Neutrophil (primary cell): ENCODE data around the gene ZDHHC14.

Source experiments
- H3K27ac ChIP-seq: fragments of 200-600 bp; sonication (generic); 2 replicates; pipeline ENCODE4 v1.5.1; 2016; ENCODE audit warnings: mild to moderate bottlenecking, moderate library complexity
- H3K27me3 ChIP-seq: fragments of 200-600 bp; sonication (generic); 2 replicates; pipeline ENCODE4 v1.6.0; 2016; ENCODE audit warnings: mild to moderate bottlenecking
- H3K36me3 ChIP-seq: fragments of 200-600 bp; sonication (generic); 2 replicates; pipeline ENCODE4 v1.5.1; 2017
- H3K4me1 ChIP-seq, 2 experiments: fragments of 200-600 bp in 1 of 2; sonication (generic) in 1 of 2; 1 replicate in 1 of 2; 2 replicates in 1 of 2; pipeline versions ENCODE4 v1.5.1 to v1.6.1; 2013 to 2016; ENCODE audit warnings: low read depth in 1 of 2, low read length in 1 of 2, mild to moderate bottlenecking in 1 of 2, moderate library complexity in 1 of 2; ENCODE audit not compliant: control insufficient read depth in 1 of 2, insufficient read depth in 1 of 2
- H3K4me3 ChIP-seq, 2 experiments: fragments of 200-600 bp in 1 of 2; sonication (generic) in 1 of 2; 1 replicate in 1 of 2; 2 replicates in 1 of 2; pipeline ENCODE4 v1.5.1; 2013 to 2016; ENCODE audit warnings: low read depth in 1 of 2, low read length in 1 of 2, mild to moderate bottlenecking in 1 of 2, moderate library complexity in 1 of 2
- H3K9me3 ChIP-seq: fragments of 200-600 bp; sonication (generic); 2 replicates; pipeline ENCODE4 v1.5.1; 2016
- TF ChIP-seq, protein P1 (sequence below): fragments of 200-600 bp; sonication (generic); IDR thresholded peaks from 2 replicates; pipeline ENCODE4 v1.5.1; 2016; ENCODE audit warnings: antibody characterized with exemption

ZDHHC14 gene

DNA sequence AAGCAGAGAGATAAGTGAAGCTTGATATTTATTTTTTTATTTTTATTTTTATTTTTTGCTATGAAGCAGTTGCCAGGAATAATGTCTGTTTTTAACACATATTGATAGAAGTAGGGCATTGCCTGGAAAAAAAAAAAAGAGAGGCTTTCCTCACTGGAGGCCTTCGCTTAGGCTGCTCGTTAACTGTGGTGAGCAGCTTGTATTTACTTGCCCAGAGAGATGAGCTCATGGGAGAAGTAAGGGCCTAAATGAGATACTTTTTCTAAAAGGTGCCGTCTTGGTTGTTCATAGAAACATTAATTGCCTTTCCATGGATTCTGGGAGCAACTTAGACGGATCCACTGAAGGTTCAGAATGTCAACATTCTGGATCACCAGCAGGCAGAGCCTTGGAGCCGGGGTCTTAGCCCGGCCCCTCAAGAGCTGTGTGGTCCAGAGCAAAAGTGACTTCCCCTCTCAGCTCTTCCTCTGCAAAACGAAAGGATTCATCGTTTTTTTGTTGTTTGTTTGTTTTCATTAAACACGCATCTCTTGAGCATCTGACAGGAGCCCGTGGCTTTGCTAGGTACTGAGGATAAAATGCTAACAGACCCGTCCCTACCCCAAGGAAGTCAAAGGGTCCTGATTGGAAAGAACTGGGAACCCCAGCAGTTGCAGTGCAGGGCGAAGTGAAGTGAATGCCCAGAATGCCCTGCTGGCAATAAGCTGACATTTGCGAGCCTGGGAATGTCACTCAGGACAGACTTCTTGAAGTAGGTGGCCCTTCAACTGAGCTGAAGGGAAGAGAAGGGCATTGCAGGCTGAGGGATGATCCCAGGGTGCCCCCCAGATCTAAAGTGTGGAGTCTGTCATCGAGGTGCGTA lies 138.5 kb downstream of the ZDHHC14 start:
- Histone ChIP-seq H3K36me3 (no peaks in the 10 kb centered on the region), H3K4me1 (peaks cover 12 to 14% of the 10 kb centered on the region in 2 experiments), H3K27ac (no peak overlapping the region), H3K27me3 (no peaks in the 10 kb centered on the region), H3K4me3 (no peak overlapping the region), H3K9me3 (no peaks in the 10 kb centered on the region)
- TF ChIP-seq, protein P1, sequence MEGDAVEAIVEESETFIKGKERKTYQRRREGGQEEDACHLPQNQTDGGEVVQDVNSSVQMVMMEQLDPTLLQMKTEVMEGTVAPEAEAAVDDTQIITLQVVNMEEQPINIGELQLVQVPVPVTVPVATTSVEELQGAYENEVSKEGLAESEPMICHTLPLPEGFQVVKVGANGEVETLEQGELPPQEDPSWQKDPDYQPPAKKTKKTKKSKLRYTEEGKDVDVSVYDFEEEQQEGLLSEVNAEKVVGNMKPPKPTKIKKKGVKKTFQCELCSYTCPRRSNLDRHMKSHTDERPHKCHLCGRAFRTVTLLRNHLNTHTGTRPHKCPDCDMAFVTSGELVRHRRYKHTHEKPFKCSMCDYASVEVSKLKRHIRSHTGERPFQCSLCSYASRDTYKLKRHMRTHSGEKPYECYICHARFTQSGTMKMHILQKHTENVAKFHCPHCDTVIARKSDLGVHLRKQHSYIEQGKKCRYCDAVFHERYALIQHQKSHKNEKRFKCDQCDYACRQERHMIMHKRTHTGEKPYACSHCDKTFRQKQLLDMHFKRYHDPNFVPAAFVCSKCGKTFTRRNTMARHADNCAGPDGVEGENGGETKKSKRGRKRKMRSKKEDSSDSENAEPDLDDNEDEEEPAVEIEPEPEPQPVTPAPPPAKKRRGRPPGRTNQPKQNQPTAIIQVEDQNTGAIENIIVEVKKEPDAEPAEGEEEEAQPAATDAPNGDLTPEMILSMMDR: no peak

DNA sequence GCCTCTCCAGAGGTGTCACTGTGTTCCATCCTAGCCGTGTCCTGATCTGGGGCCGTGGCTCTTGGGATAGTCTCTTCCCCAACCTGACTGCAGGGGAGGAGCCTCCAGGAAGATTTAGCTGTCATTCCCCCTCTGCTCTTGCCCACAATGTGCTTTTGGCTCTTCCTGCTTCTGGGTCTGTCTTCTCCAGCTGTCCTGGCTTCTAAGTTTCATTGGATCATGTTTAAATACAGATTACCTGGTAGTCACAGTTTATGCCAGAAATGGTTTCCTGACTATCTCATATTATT lies 139.1 kb downstream of the ZDHHC14 start:
- Histone ChIP-seq H3K4me1 (peaks cover 12 to 14% of the 10 kb centered on the region in 2 experiments), H3K4me3 (no peak overlapping the region), H3K27me3 (no peaks in the 10 kb centered on the region), H3K27ac (no peak overlapping the region), H3K9me3 (no peaks in the 10 kb centered on the region), H3K36me3 (no peaks in the 10 kb centered on the region)
- TF ChIP-seq, protein P1: no peak

DNA sequence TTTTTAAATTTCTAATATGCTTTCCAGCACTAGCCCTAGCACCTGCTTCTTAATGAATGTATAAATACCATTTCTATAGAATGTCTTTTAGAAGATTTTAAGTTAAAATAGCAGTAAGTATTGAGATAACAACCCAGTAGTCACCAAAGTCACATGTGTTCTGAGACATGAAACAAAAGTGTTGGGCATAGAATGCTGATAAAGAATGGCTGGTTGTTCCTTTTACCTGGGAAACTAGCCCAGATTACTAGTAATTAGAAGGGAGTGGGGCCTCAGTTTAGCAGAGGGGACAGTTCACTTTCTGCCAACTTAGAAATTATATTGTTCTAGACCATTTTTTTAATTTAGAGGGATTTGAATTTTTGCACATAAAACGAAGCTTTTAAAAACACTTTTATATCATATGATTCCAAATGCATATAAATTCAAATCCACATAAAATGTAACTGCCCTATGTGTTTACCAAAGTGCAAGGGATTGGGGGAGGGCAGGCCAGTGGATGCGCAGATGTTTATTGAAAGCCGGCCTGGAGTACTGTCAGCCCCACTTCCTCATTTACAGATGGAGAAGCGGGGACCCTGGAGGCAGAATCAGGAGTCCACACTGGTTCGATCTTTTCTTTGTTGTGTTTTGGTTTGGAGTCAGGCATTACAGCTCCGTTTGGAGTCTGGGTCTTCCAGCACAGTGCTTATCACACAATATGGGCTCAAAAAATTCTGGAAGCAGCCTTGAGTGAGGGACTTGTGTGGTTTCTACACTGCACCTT lies 139.8 kb downstream of the ZDHHC14 start:
- Histone ChIP-seq H3K4me1 (peaks cover 12 to 14% of the 10 kb centered on the region in 2 experiments), H3K9me3 (no peaks in the 10 kb centered on the region), H3K27me3 (no peaks in the 10 kb centered on the region), H3K27ac (peak overlapping the region; percentile 4), H3K4me3 (no peak overlapping the region), H3K36me3 (no peaks in the 10 kb centered on the region)
- TF ChIP-seq, protein P1: no peak

DNA sequence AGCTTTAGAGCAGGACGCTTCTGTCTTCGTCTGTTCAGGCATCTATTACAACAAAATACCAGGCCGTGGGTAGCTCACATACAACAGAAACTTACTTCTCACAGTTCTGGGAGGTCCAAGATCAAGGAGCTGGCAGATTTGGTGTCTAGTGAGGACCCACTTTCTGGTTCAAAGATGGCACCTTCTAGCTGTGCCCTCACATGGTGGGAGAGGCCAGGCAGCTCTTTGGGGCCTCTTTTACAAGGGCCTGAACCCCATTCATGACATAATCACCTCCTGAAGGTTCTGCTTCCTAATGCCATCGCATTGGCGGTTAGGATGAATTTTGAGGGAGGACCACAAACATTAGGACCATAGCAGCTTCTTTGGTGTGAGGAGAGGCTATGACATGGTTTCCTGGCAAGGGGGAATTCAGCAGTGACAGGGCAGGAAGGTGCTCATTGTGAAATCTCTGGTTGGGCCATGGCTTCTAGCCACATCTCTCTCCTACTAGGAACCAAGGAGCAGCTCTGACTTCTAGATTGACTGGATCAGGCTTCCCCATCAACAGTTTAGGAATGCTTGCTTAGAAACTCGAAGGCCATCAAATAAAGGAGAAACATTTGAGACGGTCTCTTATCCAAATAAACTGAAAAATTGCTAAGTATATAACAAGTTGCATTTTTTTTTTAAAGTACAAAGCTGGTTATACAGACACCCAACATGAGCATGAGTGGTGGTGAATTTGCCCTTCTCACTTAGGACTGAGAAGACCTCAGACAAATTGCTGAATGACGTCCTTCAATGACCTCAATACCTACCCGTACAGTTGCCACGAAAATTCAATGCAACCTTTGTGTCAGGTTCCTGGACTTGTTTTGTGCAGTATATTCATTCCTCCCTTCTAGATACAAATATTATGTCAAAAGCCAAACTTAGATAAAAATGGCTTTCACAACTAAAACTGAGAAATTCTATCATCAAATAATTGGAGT lies 140.7 kb downstream of the ZDHHC14 start:
- Histone ChIP-seq H3K4me3 (no peak overlapping the region), H3K9me3 (no peaks in the 10 kb centered on the region), H3K36me3 (no peaks in the 10 kb centered on the region), H3K4me1 (peaks cover 12 to 14% of the 10 kb centered on the region in 2 experiments), H3K27ac (peak overlapping the region; percentile 4), H3K27me3 (no peaks in the 10 kb centered on the region)
- TF ChIP-seq, protein P1: no peak

DNA sequence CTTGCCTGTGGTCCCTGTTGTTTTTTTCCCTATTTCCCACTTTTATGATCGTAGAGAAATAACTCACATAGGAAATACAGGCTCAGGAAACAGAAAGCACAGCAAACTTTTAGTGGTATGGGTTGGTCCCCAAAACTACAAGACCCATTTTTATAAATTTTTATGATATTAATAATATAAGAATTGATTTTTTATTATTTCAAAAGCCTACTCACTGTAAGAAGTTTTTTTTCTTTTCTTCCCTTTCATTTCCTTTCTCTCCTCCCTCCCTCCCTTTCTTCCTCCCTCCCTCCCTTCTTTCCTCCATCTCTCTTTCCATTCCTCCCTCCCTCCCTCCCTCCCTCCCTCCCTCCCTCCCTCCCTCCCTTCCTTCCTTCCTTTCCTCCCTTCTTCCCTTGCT lies 141.5 kb downstream of the ZDHHC14 start:
- Histone ChIP-seq H3K4me3 (no peak overlapping the region), H3K9me3 (no peaks in the 10 kb centered on the region), H3K4me1 (peaks cover 12 to 14% of the 10 kb centered on the region in 2 experiments), H3K27me3 (no peaks in the 10 kb centered on the region), H3K36me3 (no peaks in the 10 kb centered on the region), H3K27ac (no peak overlapping the region)
- TF ChIP-seq, protein P1: no peak
